Neural progenitor cell (in vitro differentiated cells): ENCODE results near the gene NOP16.

Source experiments
- CTCF ChIP-seq: fragments of 200-600 bp; sonication (generic); IDR thresholded peaks from 2 replicates; pipeline ENCODE4 v1.5.1; 2017; ENCODE audit warnings: antibody characterized with exemption, mild to moderate bottlenecking
- EZH2phosphoT487 ChIP-seq: fragments of 200-600 bp; sonication (generic); IDR thresholded peaks from 2 replicates; pipeline ENCODE4 v1.6.1; 2017; ENCODE audit warnings: antibody characterized with exemption

- TF ChIP-seq CTCF: peak; percentile 41
- no peak for TF ChIP-seq EZH2phosphoT487
Measured at GRCh38 chr5:176405656-176406435, 17.4 kb upstream of the NOP16 start.
